Esophagus mucosa (tissue), 1 donor: Measurements from ENCODE around the gene CHRM2. TPM values are rescaled to one million over a fixed set of nuclear protein-coding genes. Genes with fewer than 3 reads are reported as not detected.
"Not testable (repeated sequence)": the region's sequence is repeated elsewhere in the genome, so short reads cannot be mapped to it uniquely, and the experiment has no call there.

Source experiments
- ATAC-seq: fragments of 200-7000 bp; cut with Tn5 transposase; one replicate; pipeline ENCODE4 v1.9.1; 2020
- total RNA-seq: library from RNA; stranded (reverse); gene quantifications from one replicate; pipeline ENCODE4 v1.2.4, GENCODE V29; 2023
- donor health status: DM: yes; HTN: yes; CAD: no.

CHRM2 gene
- total RNA-seq = not detected

- ATAC-seq = no peak
Measured at GRCh38 chr7:136868496-136869000, at the start of gene CHRM2. CHRM2 (plus strand) TSS chr7:136868652; CDS start chr7:137014866, 146,214 bp downstream.

DNA sequence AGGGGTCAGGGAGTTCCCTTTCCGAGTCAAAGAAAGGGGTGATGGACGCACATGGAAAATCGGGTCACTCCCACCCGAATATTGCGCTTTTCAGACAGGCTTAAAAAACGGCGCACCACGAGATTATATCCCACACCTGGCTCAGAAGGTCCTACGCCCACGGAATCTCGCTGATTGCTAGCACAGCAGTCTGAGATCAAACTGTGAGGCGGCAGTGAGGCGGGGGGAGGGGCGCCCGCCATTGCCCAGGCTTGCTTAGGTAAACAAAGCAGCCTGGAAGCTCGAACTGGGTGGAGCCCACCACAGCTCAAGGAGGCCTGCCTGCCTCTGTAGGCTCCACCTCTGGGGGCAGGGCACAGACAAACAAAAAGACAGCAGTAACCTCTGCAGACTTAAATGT lies 37.1 kb upstream of the CHRM2 start:
- ATAC-seq = not testable (repeated sequence)

GRCh38 chr7:136845899-136846465 lies 22.5 kb upstream of the CHRM2 start:
- ATAC-seq = no peak

GRCh38 chr7:136847858-136848257 lies 20.6 kb upstream of the CHRM2 start:
- no peak for ATAC-seq

DNA sequence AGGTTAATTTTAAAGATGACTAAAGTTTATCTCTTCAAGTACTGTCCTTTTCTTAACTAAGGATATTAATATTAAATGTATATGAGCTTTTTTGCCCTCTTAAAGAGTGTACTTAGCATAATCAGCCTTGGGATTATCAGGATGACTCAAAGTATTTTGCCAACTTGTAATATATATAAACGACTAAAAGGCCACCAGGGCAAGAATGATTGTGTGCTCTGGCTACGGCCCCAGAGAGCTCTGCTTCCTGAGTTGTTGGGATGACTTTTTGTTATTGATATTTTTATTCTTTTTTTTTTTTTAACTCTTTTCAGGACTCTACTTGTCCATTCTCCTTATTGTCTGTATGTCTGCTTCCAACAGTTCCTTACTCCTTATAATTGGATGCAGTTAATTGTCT lies 14.8 kb upstream of the CHRM2 start:
- no peak for ATAC-seq

DNA sequence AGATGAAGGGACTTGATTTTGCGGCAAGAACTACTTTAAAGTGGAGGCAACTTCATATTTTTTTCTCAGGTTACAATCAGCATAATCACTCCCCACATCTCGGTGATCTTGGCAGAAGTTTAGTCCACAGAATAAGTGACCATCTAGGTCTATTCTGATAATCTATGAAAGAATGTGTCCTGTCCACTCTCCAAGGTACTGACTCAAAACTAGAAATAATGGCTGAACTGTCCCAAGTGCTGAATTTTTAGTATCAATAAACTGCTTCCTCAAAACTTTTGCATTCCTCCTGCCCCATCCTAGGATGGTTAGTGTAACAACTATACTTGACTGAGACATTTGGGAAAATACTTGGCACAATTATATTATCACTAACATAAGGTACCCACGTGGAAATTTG lies 10.9 kb upstream of the CHRM2 start:
- no peak for ATAC-seq

DNA sequence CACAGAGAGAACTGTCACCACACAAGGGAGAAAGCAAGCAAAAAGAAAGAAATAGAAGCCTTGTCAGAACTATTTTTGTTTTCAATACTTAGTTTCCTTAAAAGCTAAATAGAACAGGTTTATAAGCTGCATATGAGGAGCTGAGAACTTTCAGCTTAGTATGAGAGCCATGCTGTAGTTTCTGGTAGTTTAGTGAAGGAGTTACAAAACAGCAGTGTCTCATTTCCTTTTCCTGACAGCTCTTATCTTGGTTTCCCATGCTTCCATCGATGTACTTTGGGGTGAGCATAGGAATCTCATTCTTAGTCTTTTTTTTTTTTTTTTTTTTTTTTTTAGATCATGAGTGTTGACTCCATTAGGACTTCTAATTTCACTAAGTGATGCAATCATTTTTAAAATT lies 8.6 kb upstream of the CHRM2 start:
- ATAC-seq = no peak

GRCh38 chr7:136865236-136865635 lies 3.2 kb upstream of the CHRM2 start:
- no peak for ATAC-seq

- ATAC-seq = no peak
Measured at GRCh38 chr7:136865777-136866176, 2.7 kb upstream of the CHRM2 start.

- ATAC-seq = no peak
Measured at GRCh38 chr7:136869001-136869961, 829 bp downstream of the CHRM2 start.

- ATAC-seq = no peak
Measured at GRCh38 chr7:136869991-136870865, 1.8 kb downstream of the CHRM2 start.

- ATAC-seq = no peak
Measured at GRCh38 chr7:136870866-136871487, 2.5 kb downstream of the CHRM2 start.

DNA sequence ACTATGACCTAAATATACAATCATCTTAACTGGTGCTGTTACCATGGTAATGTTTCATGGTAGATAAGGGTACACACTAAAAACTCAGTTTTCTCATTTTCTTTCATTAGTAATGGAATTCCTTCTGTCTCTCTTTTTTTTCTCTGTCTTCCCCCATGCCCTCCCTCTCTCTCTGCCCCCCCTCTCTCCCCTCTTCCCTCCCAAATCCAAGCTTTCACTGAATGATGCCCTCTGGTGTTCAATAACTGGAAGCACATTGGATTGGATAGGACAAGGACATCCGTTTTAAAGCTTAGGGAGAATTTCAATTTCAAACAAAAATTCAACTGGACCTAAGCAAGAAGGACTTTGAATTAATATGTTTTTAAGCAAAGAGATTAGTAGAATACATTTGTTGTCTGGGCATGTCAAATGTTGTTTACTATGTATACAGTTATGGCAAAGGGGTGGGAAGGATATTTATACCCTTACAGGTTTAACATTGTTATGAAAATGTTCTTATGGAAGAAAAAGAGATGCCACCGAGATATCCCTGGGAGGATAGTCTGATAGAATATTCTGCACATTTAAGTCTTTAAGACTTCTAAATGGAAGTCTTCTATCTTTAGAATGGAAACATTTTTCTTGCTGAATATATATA lies 6.1 kb downstream of the CHRM2 start:
- no peak for ATAC-seq

DNA sequence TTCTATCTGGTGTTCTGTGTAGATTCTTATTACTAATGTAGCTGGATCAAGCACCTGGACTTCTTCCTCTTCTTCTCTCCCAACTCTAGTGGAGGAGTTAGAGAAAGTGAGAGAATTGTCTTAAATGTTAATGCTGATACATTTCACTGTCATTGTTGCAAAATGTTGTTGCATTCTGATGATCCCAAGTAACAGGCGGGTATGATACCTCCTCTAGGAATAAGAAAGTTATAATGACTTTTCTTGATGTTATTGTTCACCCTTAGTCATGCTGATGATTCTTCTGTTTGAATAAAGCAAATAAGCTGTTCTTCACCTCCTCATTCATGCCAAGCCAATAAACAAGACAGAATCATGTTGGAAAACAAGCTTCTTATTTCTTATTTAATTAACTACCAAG lies 9.1 kb downstream of the CHRM2 start:
- no peak for ATAC-seq

GRCh38 chr7:136877990-136878389 lies 9.5 kb downstream of the CHRM2 start:
- no peak for ATAC-seq

- no peak for ATAC-seq
Measured at GRCh38 chr7:136878878-136879277, 10.4 kb downstream of the CHRM2 start.

- no peak for ATAC-seq
Measured at GRCh38 chr7:136883046-136883445, 14.6 kb downstream of the CHRM2 start.

- ATAC-seq = no peak
Measured at GRCh38 chr7:136884492-136884891, 16.0 kb downstream of the CHRM2 start.

- no peak for ATAC-seq
Measured at GRCh38 chr7:136887317-136887716, 18.9 kb downstream of the CHRM2 start.

- ATAC-seq = no peak
Measured at GRCh38 chr7:136890399-136890798, 21.9 kb downstream of the CHRM2 start.

DNA sequence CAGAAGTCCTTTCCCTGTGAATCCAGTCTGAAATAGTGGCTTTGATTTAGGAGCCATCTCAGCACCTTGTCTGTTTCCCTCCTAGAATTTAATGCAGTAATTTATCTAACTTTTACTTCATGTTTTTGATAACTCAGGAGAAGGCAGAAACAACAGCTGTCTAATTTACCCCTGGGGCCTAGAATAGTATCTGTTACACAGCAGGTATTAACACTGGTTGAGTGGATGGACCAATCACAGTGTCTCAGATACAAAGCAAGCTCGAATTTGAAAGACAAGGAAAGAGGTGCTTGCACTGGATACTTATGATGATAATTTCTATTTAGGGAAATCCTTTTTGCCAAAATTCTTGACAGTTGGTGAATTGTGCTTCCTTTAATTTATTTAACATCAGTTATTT lies 23.4 kb downstream of the CHRM2 start:
- no peak for ATAC-seq

GRCh38 chr7:136894789-136895188 lies 26.3 kb downstream of the CHRM2 start:
- ATAC-seq = no peak
